IMR-90 (cell line): ENCODE results near the gene CUX1. TPM values are rescaled to one million over a fixed set of nuclear protein-coding genes. Genes with fewer than 3 reads are reported as not detected.

Experiments
- ATAC-seq: fragments of 200-7000 bp; cut with Tn5 transposase; 2 replicates; pipeline ENCODE4 v1.9.1; 2020; ENCODE audit warnings: low read depth, mild to moderate bottlenecking, moderate library complexity
- BruUV-seq: library from RNA; stranded (reverse); fragments of 400-500 nt; replicated peaks from 2 replicates; lab custom pipeline; 2021; lab: Mats Ljungman, UMichigan
- CTCF ChIA-PET: fragments of 300-600 bp; formaldehyde crosslinking; extraction: SDS; loops from one replicate; lab custom pipeline; 2021; ENCODE audit warnings: antibody characterized with exemption; lab: Yijun Ruan, JAX
- POLR2A ChIA-PET: fragments of 300-600 bp; sonication (Branson Sonifier 250); formaldehyde crosslinking; loops from one replicate; lab custom pipeline; 2022; ENCODE audit warnings: antibody characterized with exemption; ENCODE audit not compliant: unreplicated experiment; lab: Charles Lee
- DNase-seq: peaks from one replicate; pipeline ENCODE4 v3.0.0; 2013
- H2AFZ ChIP-seq: replicated peaks from 2 replicates; pipeline ENCODE3; 2013; ENCODE audit warnings: low read length, mild to moderate bottlenecking; ENCODE audit not compliant: poor library complexity
- H2AK5ac ChIP-seq: 2 replicates; pipeline ENCODE4 v1.6.1; 2013; ENCODE audit warnings: low read depth, low read length, inconsistent platforms
- H2AK9ac ChIP-seq: replicated peaks from 2 replicates; pipeline ENCODE3; 2013; ENCODE audit warnings: mild to moderate bottlenecking, low read depth, low read length, moderate library complexity; ENCODE audit not compliant: poor library complexity
- H2BK120ac ChIP-seq: 2 replicates; pipeline ENCODE4 v1.6.1; 2013; ENCODE audit warnings: low read depth, low read length, inconsistent platforms
- H2BK15ac ChIP-seq: 3 replicates; pipeline ENCODE4 v1.6.1; 2013; ENCODE audit warnings: low read depth, low read length, inconsistent platforms
- H2BK20ac ChIP-seq: 2 replicates; pipeline ENCODE4 v1.6.1; 2013; ENCODE audit warnings: low read depth, mild to moderate bottlenecking, inconsistent platforms, low read length, moderate library complexity
- H2BK5ac ChIP-seq: 2 replicates; pipeline ENCODE4 v1.6.1; 2013; ENCODE audit warnings: mild to moderate bottlenecking, low read depth, low read length, inconsistent platforms; ENCODE audit not compliant: poor library complexity, severe bottlenecking
- H3K14ac ChIP-seq: replicated peaks from 2 replicates; pipeline ENCODE4 v1.6.1; 2013; ENCODE audit warnings: low read depth, low read length, inconsistent platforms
- H3K18ac ChIP-seq: 2 replicates; pipeline ENCODE4 v1.6.1; 2013; ENCODE audit warnings: low read depth, low read length, control low read depth
- H3K23ac ChIP-seq: 2 replicates; pipeline ENCODE4 v1.6.1; 2013; ENCODE audit warnings: low read depth, low read length, inconsistent platforms
- H3K27ac ChIP-seq: 2 replicates; pipeline ENCODE4 v1.5.1; 2013; ENCODE audit warnings: mild to moderate bottlenecking, control low read depth, low read length; ENCODE audit not compliant: insufficient read depth
- H3K27me3 ChIP-seq: 2 replicates; pipeline ENCODE4 v1.6.1; 2013; ENCODE audit warnings: low read length; ENCODE audit not compliant: control insufficient read depth, insufficient read depth
- H3K36me3 ChIP-seq: 2 replicates; pipeline ENCODE4 v1.6.1; 2013; ENCODE audit warnings: low read length, mixed read lengths; ENCODE audit not compliant: control insufficient read depth, insufficient read depth
- H3K4ac ChIP-seq: 2 replicates; pipeline ENCODE4 v1.6.1; 2013; ENCODE audit warnings: low read depth, low read length, inconsistent platforms
- H3K4me1 ChIP-seq: 2 replicates; pipeline ENCODE4 v1.6.1; 2013; ENCODE audit warnings: low read length, mixed read lengths; ENCODE audit not compliant: control insufficient read depth, insufficient read depth
- H3K4me2 ChIP-seq: 2 replicates; pipeline ENCODE4 v1.6.1; 2013; ENCODE audit warnings: low read depth, mild to moderate bottlenecking, control low read depth, low read length, moderate library complexity
- H3K4me3 ChIP-seq: 2 replicates; pipeline ENCODE4 v1.5.1; 2013; ENCODE audit warnings: low read depth, mild to moderate bottlenecking, control low read depth, low read length, moderate library complexity; ENCODE audit not compliant: insufficient read depth
- H3K56ac ChIP-seq: 2 replicates; pipeline ENCODE4 v1.6.1; 2013; ENCODE audit warnings: low read length, inconsistent platforms; ENCODE audit not compliant: insufficient read depth; ENCODE audit errors: extremely low read depth
- H3K79me1 ChIP-seq, 2 experiments: 2 replicates each; pipeline ENCODE4 v1.6.1; 2013; ENCODE audit warnings: low read length in 2 of 2, inconsistent platforms in 1 of 2, low read depth in 1 of 2
- H3K9ac ChIP-seq: 2 replicates; pipeline ENCODE4 v1.6.1; 2013; ENCODE audit warnings: low read depth, low read length, control low read depth
- H3K9me1 ChIP-seq: 2 replicates; pipeline ENCODE4 v1.6.1; 2013; ENCODE audit warnings: low read length, inconsistent platforms; ENCODE audit not compliant: insufficient read depth
- H3K9me3 ChIP-seq: 2 replicates; pipeline ENCODE4 v1.6.1; 2013; ENCODE audit warnings: low read length; ENCODE audit not compliant: control insufficient read depth, insufficient read depth
- H4K20me1 ChIP-seq: 2 replicates; pipeline ENCODE4 v1.6.1; 2013; ENCODE audit warnings: low read length, inconsistent platforms; ENCODE audit not compliant: insufficient read depth
- H4K5ac ChIP-seq: 2 replicates; pipeline ENCODE4 v1.6.1; 2013; ENCODE audit warnings: mild to moderate bottlenecking, low read depth, low read length, control low read depth
- H4K8ac ChIP-seq, 2 experiments: 2 replicates each; pipeline ENCODE4 v1.6.1; 2013; ENCODE audit warnings: low read depth in 2 of 2, low read length in 2 of 2, control low read depth in 1 of 2, inconsistent platforms in 1 of 2
- H4K91ac ChIP-seq: 2 replicates; pipeline ENCODE4 v1.6.1; 2013; ENCODE audit warnings: low read depth, low read length, inconsistent platforms; ENCODE audit not compliant: insufficient read depth
- CHD1 ChIP-seq: IDR thresholded peaks from 2 replicates; pipeline ENCODE4 v1.6.1; 2012; ENCODE audit warnings: low read depth, low read length, improper control_type of control experiment
- CTCF ChIP-seq: conservative IDR thresholded peaks from 2 replicates; pipeline ENCODE4 v1.5.1; 2012; ENCODE audit warnings: mild to moderate bottlenecking, low read depth, low read length, improper control_type of control experiment
- MAFK ChIP-seq: IDR thresholded peaks from 2 replicates; pipeline ENCODE4 v1.6.1; 2012; ENCODE audit warnings: low read depth, low read length, improper control_type of control experiment
- MXI1 ChIP-seq: IDR thresholded peaks from 2 replicates; pipeline ENCODE4 v1.6.1; 2012; ENCODE audit warnings: low read depth, mild to moderate bottlenecking, low read length, moderate library complexity, borderline replicate concordance
- NFE2L2 ChIP-seq: fragments of 150-350 bp; IDR thresholded peaks from 2 replicates; pipeline ENCODE4 v1.6.1; 2016; ENCODE audit warnings: low read depth, mild to moderate bottlenecking, low read length
- POLR2A ChIP-seq: IDR thresholded peaks from 2 replicates; pipeline ENCODE4 v1.6.1; 2012; ENCODE audit warnings: mild to moderate bottlenecking, low read depth, low read length
- RAD21 ChIP-seq: IDR thresholded peaks from 2 replicates; pipeline ENCODE4 v1.6.1; 2012; ENCODE audit warnings: low read length, improper control_type of control experiment
- RCOR1 ChIP-seq: IDR thresholded peaks from 2 replicates; pipeline ENCODE4 v1.6.1; 2012; ENCODE audit warnings: mild to moderate bottlenecking, low read length, improper control_type of control experiment; ENCODE audit not compliant: insufficient replicate concordance
- WGBS, 2 experiments: methylation state at CpG; one replicate each; pipeline versions ENCODE4 v1.1.5 to v1.1.7; 2013; ENCODE audit warnings: missing lambda C conversion rate in 2 of 2; ENCODE audit not compliant: insufficient read length in 1 of 2; ENCODE audit errors: extremely low coverage in 2 of 2; 5-methylcytosine and 5-hydroxymethylcytosine counted together
- dilution Hi-C: fragments of 300-500 bp; cut with HindIII; formaldehyde crosslinking; loops from one replicate; pipeline ENCODE4 v1.14.3; 2018; ENCODE audit warnings: low sequenced_read_pairs; ENCODE audit not compliant: unreplicated experiment
- in situ Hi-C: fragments of 300-500 bp; cut with MboI; formaldehyde crosslinking; loops from 3 replicates; pipeline ENCODE4 v1.14.3; 2019; ENCODE audit warnings: low sequenced_read_pairs, inconsistent platforms, mixed read lengths
- intact Hi-C: fragments of 100-400 bp; cut with micrococcal nuclease; formaldehyde crosslinking; loops from 2 replicates; pipeline ENCODE4 v1.10.0; 2022
- polyA plus RNA-seq, 3 experiments: library from polyadenylated mRNA; depleted of rRNA; stranded (reverse); fragments of >200 nt; gene quantifications; 2 replicates each; pipeline ENCODE4 v1.2.3, GENCODE V29; 2012; ENCODE audit warnings: low replicate concordance in 1 of 3
- total RNA-seq: library from RNA; depleted of rRNA; stranded (reverse); fragments of >200 nt; gene quantifications from 2 replicates; pipeline ENCODE4 v1.2.3, GENCODE V29; 2012
- TF ChIP-seq, protein P1 (sequence below): fragments of 150-350 bp; IDR thresholded peaks from 2 replicates; pipeline ENCODE4 v1.6.1; 2017; ENCODE audit warnings: mild to moderate bottlenecking, antibody characterized with exemption, low read length, low read depth

Gene CUX1
- total and polyA plus RNA-seq, 2 of the 4 experiments (the other 2 are of a cell fraction), result 19.7 to 46.4 TPM

DNA sequence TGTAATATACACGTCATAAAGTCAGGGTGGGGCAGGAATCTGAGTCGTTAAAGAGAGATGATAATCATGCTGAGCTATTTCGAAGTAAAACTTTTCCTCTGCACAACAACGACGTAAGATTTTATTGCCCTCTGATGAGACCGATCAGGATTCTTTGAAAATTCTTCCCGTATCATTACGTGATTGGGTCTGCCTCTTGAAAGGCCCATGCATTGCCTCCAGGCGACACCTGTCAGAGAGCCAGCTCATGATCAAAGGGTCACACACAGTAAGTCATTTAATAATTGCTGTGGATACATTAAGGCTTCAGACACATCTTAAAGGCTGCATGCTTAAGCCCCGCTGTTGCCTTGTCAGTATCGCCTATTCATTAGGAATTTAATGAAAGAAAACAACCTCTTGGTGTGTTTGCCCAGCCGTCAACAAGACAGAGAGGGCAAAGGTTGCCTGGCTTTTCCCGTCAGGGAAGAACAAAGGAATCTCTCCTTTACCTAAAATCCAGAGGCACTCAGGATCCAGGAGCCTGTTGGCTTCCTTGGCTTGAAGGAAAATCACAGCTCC, 280.3 kb downstream of the CUX1 start:
- BruUV-seq, result no TSS peak
- no peak overlapping the region for H2BK5ac ChIP-seq
- H4K91ac ChIP-seq, result no peak overlapping the region
- DNase-seq, result peak; percentile 14
- no peak overlapping the region for H2BK120ac ChIP-seq
- no peak overlapping the region for H3K4me3 ChIP-seq
- H3K27me3 ChIP-seq, result no peaks in the 10 kb centered on the region
- peaks cover 10 to 16% of the 10 kb centered on the region in 2 experiments; a peak in 3 of 4 replicates for H3K79me1 ChIP-seq
- no peak overlapping the region for H3K27ac ChIP-seq
- no peak overlapping the region for H3K56ac ChIP-seq
- H4K20me1 ChIP-seq, result peaks cover 8% of the 10 kb centered on the region; the same call in 1 of the 2 replicates
- H3K18ac ChIP-seq, result no peak overlapping the region
- H4K5ac ChIP-seq, result no peak overlapping the region
- H3K23ac ChIP-seq, result no peak overlapping the region
- WGBS, 2 experiments, result 59% methylated on average over 3 of the region's 13 CpGs; no CpG with 5 or more reads in 1 of the 2 experiments
- H3K4ac ChIP-seq, result no peak overlapping the region
- intact Hi-C loops (no loop called here), dilution Hi-C loops (no loop called here), in situ Hi-C loops (no loop called here)
- H3K9me1 ChIP-seq, result 0 out of 2 replicates have a peak, but pooled peaks cover 11% of the 10 kb centered on the region
- H3K36me3 ChIP-seq, result peaks cover 20% of the 10 kb centered on the region; the same call in 1 of the 2 replicates
- H4K8ac ChIP-seq, result no peak overlapping the region; a peak in 1 of 4 replicates
- no peak overlapping the region for H3K14ac ChIP-seq
- TF ChIP-seq MAFK, result no peak
- TF ChIP-seq RAD21, result no peak
- TF ChIP-seq NFE2L2, result no peak
- TF ChIP-seq, protein P1, sequence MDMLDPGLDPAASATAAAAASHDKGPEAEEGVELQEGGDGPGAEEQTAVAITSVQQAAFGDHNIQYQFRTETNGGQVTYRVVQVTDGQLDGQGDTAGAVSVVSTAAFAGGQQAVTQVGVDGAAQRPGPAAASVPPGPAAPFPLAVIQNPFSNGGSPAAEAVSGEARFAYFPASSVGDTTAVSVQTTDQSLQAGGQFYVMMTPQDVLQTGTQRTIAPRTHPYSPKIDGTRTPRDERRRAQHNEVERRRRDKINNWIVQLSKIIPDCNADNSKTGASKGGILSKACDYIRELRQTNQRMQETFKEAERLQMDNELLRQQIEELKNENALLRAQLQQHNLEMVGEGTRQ, result no peak
- no peak for TF ChIP-seq POLR2A
- TF ChIP-seq RCOR1, result no peak
- no peak for TF ChIP-seq CHD1
- TF ChIP-seq MXI1, result no peak
- no peak for TF ChIP-seq CTCF
- no peak for ATAC-seq
- no peak overlapping the region for H3K9ac ChIP-seq
- no peak overlapping the region for H2AK5ac ChIP-seq
- H2BK20ac ChIP-seq, result no peak overlapping the region
- CTCF ChIA-PET, result no interaction called here
- H3K9me3 ChIP-seq, result no peaks in the 10 kb centered on the region
- H3K4me2 ChIP-seq, result no peak overlapping the region
- H2AFZ ChIP-seq, result no peak overlapping the region
- H2AK9ac ChIP-seq, result no peak overlapping the region
- H2BK15ac ChIP-seq, result no peak overlapping the region
- no peaks in the 10 kb centered on the region for H3K4me1 ChIP-seq
- POLR2A ChIA-PET, result no interaction called here
